ENCODE data around the gene GMDS.

GMDS gene

DNA sequence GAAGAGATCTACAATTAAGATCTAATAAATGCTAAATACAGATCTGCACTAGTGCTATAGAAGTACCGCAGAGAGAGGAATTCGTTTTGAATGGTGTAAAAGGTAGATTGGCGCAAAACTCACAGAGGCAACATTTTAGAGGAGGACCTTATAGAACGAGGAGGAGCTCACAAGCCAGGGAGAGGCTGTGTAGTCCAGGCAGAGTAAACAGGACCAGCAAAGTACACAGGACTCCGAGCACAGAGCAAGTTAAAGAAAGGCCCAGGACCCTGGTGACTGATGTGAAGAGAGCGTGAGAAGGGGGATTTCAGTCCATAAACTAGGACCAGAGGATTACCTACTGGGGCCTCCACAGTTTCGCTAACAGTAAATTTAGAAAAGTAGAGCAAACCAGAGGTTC is 433.4 kb downstream of the GMDS start:
- TF ChIP-seq, protein P1, sequence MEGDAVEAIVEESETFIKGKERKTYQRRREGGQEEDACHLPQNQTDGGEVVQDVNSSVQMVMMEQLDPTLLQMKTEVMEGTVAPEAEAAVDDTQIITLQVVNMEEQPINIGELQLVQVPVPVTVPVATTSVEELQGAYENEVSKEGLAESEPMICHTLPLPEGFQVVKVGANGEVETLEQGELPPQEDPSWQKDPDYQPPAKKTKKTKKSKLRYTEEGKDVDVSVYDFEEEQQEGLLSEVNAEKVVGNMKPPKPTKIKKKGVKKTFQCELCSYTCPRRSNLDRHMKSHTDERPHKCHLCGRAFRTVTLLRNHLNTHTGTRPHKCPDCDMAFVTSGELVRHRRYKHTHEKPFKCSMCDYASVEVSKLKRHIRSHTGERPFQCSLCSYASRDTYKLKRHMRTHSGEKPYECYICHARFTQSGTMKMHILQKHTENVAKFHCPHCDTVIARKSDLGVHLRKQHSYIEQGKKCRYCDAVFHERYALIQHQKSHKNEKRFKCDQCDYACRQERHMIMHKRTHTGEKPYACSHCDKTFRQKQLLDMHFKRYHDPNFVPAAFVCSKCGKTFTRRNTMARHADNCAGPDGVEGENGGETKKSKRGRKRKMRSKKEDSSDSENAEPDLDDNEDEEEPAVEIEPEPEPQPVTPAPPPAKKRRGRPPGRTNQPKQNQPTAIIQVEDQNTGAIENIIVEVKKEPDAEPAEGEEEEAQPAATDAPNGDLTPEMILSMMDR (IDR thresholded peaks at IDR 0.05; ENCODE audit: insufficient read depth, low read length, poor library complexity, severe bottlenecking): no peak
- Histone ChIP-seq H3K27me3 (replicated peaks; ENCODE audit: control insufficient read depth, insufficient read depth, low read length) (no peaks in the 10 kb centered on the region), H3K4me3 (replicated peaks; ENCODE audit: low read depth, low read length) (no peak overlapping the region), H3K36me3 (ENCODE audit: control insufficient read depth, insufficient read depth, low read length) (no peaks in the 10 kb centered on the region)
- DNase-seq (ENCODE audit: extremely low read depth, insufficient read length): no peak

DNA sequence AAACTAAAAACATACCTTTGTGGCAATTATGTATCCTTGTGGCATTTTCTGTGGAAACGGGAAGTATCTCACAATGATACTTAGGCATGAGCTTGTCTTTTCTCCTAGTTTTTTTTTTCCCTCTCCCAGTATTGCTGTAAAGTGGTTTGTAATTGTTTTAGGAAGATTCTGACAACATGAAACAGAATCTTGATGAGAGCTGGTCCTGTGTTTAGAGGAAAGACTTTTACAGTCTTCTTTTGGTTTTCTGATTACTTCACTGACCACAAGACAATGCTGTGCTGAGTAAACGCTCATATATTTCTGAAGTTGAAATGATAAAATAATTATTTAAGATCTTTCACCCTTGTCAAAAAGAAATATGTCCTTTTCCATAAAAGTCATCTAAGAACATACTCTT is 434.5 kb downstream of the GMDS start:
- Histone ChIP-seq H3K4me3 (replicated peaks; ENCODE audit: low read depth, low read length) (no peak overlapping the region), H3K27me3 (replicated peaks; ENCODE audit: control insufficient read depth, insufficient read depth, low read length) (no peaks in the 10 kb centered on the region), H3K36me3 (ENCODE audit: control insufficient read depth, insufficient read depth, low read length) (no peaks in the 10 kb centered on the region)
- DNase-seq (ENCODE audit: extremely low read depth, insufficient read length): no peak
- TF ChIP-seq, protein P1 (IDR thresholded peaks at IDR 0.05; ENCODE audit: insufficient read depth, low read length, poor library complexity, severe bottlenecking): no peak

DNA sequence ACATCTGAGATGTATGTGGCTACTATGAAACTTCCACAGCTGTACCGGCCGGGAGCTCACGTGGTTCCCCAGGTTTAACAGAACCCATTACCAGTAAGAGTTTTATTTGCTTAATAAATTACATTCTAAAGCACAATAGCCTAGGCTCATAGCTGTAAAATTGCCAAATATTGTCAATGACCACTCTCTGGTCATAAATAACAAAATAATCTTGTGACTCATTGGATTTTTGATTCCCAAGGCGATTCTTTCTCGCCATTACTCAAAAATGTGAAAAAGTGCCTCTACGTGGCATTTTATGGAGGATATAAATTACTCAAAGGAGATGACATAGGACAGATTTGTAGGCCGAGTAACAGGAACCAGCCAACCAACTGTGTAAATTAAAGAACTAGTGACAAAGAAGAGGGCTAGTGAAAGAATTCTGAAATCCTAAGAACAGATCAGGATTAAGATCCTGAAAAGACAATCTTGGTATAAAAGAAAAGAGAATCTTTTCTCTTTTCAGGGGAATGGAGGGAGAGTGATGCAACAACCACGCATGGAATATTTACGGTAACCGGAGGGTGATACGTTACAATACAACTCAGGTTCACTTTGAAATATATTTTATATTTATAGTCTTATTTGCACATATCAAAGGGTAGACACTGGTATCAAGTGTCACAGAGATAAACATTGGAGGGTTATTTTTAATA is 436.0 kb downstream of the GMDS start:
- no peak overlapping the region for H3K4me3 ChIP-seq (replicated peaks; ENCODE audit: low read depth, low read length)
- H3K27me3 ChIP-seq (replicated peaks; ENCODE audit: control insufficient read depth, insufficient read depth, low read length): no peaks in the 10 kb centered on the region
- TF ChIP-seq, protein P1 (IDR thresholded peaks at IDR 0.05; ENCODE audit: insufficient read depth, low read length, poor library complexity, severe bottlenecking): no peak
- no peaks in the 10 kb centered on the region for H3K36me3 ChIP-seq (ENCODE audit: control insufficient read depth, insufficient read depth, low read length)
- no peak for DNase-seq (ENCODE audit: extremely low read depth, insufficient read length)

DNA sequence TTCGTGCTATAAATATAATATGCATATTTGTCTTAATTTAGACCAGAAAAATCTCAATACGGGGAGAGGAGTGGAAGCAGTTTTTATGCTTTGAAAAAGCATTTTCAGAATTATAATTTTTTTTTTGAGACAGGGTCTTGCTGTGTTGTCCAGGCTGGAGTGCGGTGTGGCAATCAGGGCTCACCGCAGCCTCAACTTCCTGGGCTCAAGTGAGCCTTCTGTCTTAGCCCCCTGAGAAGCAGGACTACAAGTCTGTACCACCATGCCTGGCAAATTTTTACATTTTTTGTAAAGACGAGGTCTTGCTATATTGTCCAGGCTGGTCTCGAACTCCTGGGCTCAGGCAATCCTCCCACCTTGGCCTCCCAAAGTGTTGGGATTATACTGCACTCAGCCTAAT is 438.5 kb downstream of the GMDS start:
- DNase-seq (ENCODE audit: extremely low read depth, insufficient read length): no peak
- Histone ChIP-seq H3K27me3 (replicated peaks; ENCODE audit: control insufficient read depth, insufficient read depth, low read length) (no peaks in the 10 kb centered on the region), H3K36me3 (ENCODE audit: control insufficient read depth, insufficient read depth, low read length) (no peaks in the 10 kb centered on the region), H3K4me3 (replicated peaks; ENCODE audit: low read depth, low read length) (no peak overlapping the region)
- TF ChIP-seq, protein P1 (IDR thresholded peaks at IDR 0.05; ENCODE audit: insufficient read depth, low read length, poor library complexity, severe bottlenecking): no peak

DNA sequence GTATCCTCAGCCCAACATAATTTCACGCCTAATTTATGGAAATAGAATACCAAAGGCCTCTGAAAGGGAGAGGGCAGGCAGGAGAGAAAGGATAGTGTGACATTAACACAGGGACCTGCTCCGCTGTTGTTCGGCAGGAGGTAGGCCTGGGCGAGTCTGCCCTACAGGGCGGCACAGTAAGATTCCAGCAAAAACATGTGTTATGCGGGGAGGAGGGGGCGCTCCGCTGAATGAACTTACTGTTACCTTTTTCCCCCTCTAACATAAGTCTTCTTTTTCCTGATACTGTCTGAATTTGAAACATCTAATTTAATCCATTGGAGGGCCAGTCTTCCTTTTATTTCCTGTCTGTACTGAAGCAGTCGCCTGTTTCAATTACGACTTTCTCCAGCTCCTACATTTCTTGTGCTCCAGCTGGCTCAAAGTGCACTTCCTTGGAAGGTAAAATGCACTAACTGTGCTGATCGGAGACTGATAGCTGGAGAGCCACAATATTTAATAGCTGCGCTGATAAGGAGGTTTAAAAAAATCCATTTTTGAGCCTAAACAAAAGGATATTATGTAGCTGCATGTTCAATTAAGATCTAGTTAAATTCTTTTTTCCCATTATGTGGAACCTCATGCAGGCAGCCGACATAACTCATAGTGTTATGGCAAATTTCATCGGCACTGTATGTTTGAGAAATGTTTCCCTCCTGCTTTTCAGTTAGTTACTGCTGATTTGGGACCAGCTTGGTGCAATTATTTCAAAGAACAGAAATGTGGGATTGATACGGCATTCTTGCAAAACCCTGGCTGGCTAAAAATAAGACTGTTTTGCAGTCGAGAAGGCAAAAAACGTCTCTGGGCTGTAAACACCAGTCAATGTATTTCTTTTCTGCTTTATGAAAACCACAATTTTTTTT is 442.7 kb downstream of the GMDS start:
- DNase-seq (ENCODE audit: extremely low read depth, insufficient read length): no peak
- Histone ChIP-seq H3K27me3 (replicated peaks; ENCODE audit: control insufficient read depth, insufficient read depth, low read length) (no peaks in the 10 kb centered on the region), H3K4me3 (replicated peaks; ENCODE audit: low read depth, low read length) (no peak overlapping the region), H3K36me3 (ENCODE audit: control insufficient read depth, insufficient read depth, low read length) (no peaks in the 10 kb centered on the region)
- TF ChIP-seq, protein P1 (IDR thresholded peaks at IDR 0.05; ENCODE audit: insufficient read depth, low read length, poor library complexity, severe bottlenecking): no peak
